CD14-positive monocyte (primary cell): ENCODE results near the gene SCARB1. TPM values are rescaled to one million over a fixed set of nuclear protein-coding genes. Genes with fewer than 3 reads are reported as not detected.

Experiments used
- DNase-seq, 3 donors: peaks; one replicate each; pipeline ENCODE4 v3.0.0-alpha.2; 2011 to 2022
- H2AFZ ChIP-seq: 2 replicates; pipeline ENCODE4 v1.6.0; 2012; ENCODE audit warnings: mild to moderate bottlenecking, low read depth, low read length, inconsistent platforms; ENCODE audit not compliant: insufficient read depth, poor library complexity, severe bottlenecking
- H3K27ac ChIP-seq, 2 donors: 1 replicate in 1 of 2; 2 replicates in 1 of 2; pipeline ENCODE4 v1.5.1; 2012 to 2013; ENCODE audit warnings: low read length in 2 of 2, control low read depth in 1 of 2, inconsistent platforms in 1 of 2, low read depth in 1 of 2, mild to moderate bottlenecking in 1 of 2
- H3K27me3 ChIP-seq, 2 donors: one replicate each; pipeline versions ENCODE4 v1.6.0 to v1.6.1; 2011 to 2013; ENCODE audit warnings: low read length in 2 of 2; ENCODE audit not compliant: control insufficient read depth in 2 of 2, insufficient read depth in 2 of 2
- H3K36me3 ChIP-seq, 2 donors: replicated peaks in 1 of 2; 1 replicate in 1 of 2; 2 replicates in 1 of 2; pipeline versions ENCODE4 v1.5.1 to v1.6.1; 2012 to 2013; ENCODE audit warnings: low read length in 2 of 2, control low read depth in 1 of 2, inconsistent platforms in 1 of 2, mild to moderate bottlenecking in 1 of 2; ENCODE audit not compliant: insufficient read depth in 2 of 2, control insufficient read depth in 1 of 2
- H3K4me1 ChIP-seq, 2 donors: 1 replicate in 1 of 2; 2 replicates in 1 of 2; pipeline versions ENCODE4 v1.5.1 to v1.6.1; 2012 to 2013; ENCODE audit warnings: low read length in 2 of 2, control low read depth in 1 of 2, inconsistent platforms in 1 of 2, mild to moderate bottlenecking in 1 of 2, moderate library complexity in 1 of 2; ENCODE audit not compliant: insufficient read depth in 2 of 2, control insufficient read depth in 1 of 2
- H3K4me2 ChIP-seq: replicated peaks from 2 replicates; pipeline ENCODE3; 2012; ENCODE audit warnings: low read length, moderate library complexity, mild to moderate bottlenecking; ENCODE audit not compliant: poor library complexity, severe bottlenecking; ENCODE audit errors: extremely low read depth
- H3K4me3 ChIP-seq, 3 experiments: fragments of 200-600 bp in 1 of 3; sonication (generic) in 1 of 3; replicated peaks in 1 of 3; 1 replicate in 2 of 3; 2 replicates in 1 of 3; pipeline ENCODE4 v1.5.1; 2011 to 2013; ENCODE audit warnings: low read length in 3 of 3, mild to moderate bottlenecking in 3 of 3, control low read depth in 2 of 3, low read depth in 2 of 3, inconsistent platforms in 1 of 3, moderate library complexity in 1 of 3
- H3K79me2 ChIP-seq: 2 replicates; pipeline ENCODE4 v1.6.0; 2012; ENCODE audit warnings: mild to moderate bottlenecking, control low read depth, inconsistent platforms, low read length, moderate library complexity; ENCODE audit not compliant: insufficient read depth
- H3K9ac ChIP-seq: 2 replicates; pipeline ENCODE4 v1.6.0; 2017; ENCODE audit warnings: low read length, mild to moderate bottlenecking; ENCODE audit not compliant: insufficient read depth, poor library complexity, severe bottlenecking
- H3K9me3 ChIP-seq, 2 donors: replicated peaks in 1 of 2; 1 replicate in 1 of 2; 2 replicates in 1 of 2; pipeline versions ENCODE4 v1.5.1 to v1.6.1; 2012 to 2013; ENCODE audit warnings: low read length in 2 of 2, control low read depth in 1 of 2; ENCODE audit not compliant: control insufficient read depth in 1 of 2, insufficient read depth in 1 of 2
- H4K20me1 ChIP-seq: 2 replicates; pipeline ENCODE4 v1.6.0; 2012; ENCODE audit warnings: mild to moderate bottlenecking, low read length, control low read depth, moderate library complexity; ENCODE audit not compliant: insufficient read depth
- H3K27ac Mint-ChIP-seq, 7 donors: one replicate each; pipeline ENCODE4 v1.8.0; 2020; ENCODE audit warnings: mild to moderate bottlenecking in 7 of 7, mixed read lengths in 7 of 7, moderate library complexity in 6 of 7, inconsistent platforms in 2 of 7
- H3K27me3 Mint-ChIP-seq, 3 donors: one replicate each; pipeline ENCODE4 v1.8.0; 2021 to 2022; ENCODE audit warnings: low read depth in 3 of 3, mild to moderate bottlenecking in 3 of 3, mixed read lengths in 3 of 3, moderate library complexity in 3 of 3, inconsistent platforms in 1 of 3
- H3K36me3 Mint-ChIP-seq, 2 donors: one replicate each; pipeline ENCODE4 v1.8.0; 2020; ENCODE audit warnings: mixed read lengths in 2 of 2, inconsistent platforms in 1 of 2, mild to moderate bottlenecking in 1 of 2
- H3K4me1 Mint-ChIP-seq: one replicate; pipeline ENCODE4 v1.8.0; 2020; ENCODE audit warnings: mild to moderate bottlenecking, mixed read lengths
- H3K4me3 Mint-ChIP-seq, 2 donors: one replicate each; pipeline ENCODE4 v1.8.0; 2020; ENCODE audit warnings: mild to moderate bottlenecking in 2 of 2, mixed read lengths in 2 of 2, moderate library complexity in 1 of 2
- H3K9me3 Mint-ChIP-seq, 7 donors: one replicate each; pipeline ENCODE4 v1.8.0; 2020 to 2022; ENCODE audit warnings: mixed read lengths in 7 of 7, mild to moderate bottlenecking in 6 of 7, moderate library complexity in 6 of 7, inconsistent platforms in 2 of 7
- CTCF ChIP-seq: fragments of 200-600 bp; IDR thresholded peaks from one replicate; pipeline ENCODE4 v1.8.0; 2022; ENCODE audit warnings: antibody characterized with exemption, mild to moderate bottlenecking
- WGBS: methylation state at CpG from one replicate; pipeline ENCODE4 v1.1.5; 2013; ENCODE audit warnings: missing lambda C conversion rate; ENCODE audit not compliant: insufficient coverage; 5-methylcytosine and 5-hydroxymethylcytosine counted together
- intact Hi-C, 2 donors: fragments of 100-400 bp; cut with micrococcal nuclease; formaldehyde crosslinking; loops; one replicate each; pipeline versions ENCODE4 v1.15.0 to v1.15.1; 2023
- polyA plus RNA-seq, 3 donors: library from polyadenylated mRNA; depleted of rRNA in 1 of 3; unstranded in 2 of 3; stranded (reverse) in 1 of 3; fragments of 300-500 nt in 2 of 3; fragments of >200 nt in 1 of 3; fragmentation: Illumina TruSeq in 2 of 3; gene quantifications; 1 replicate in 2 of 3; 2 replicates in 1 of 3; pipeline ENCODE4 v1.2.3, GENCODE V29; 2012 to 2021

Gene SCARB1
- polyA plus RNA-seq, 3 donors, result 13.1 to 34.3 (median 15.2) TPM

DNA sequence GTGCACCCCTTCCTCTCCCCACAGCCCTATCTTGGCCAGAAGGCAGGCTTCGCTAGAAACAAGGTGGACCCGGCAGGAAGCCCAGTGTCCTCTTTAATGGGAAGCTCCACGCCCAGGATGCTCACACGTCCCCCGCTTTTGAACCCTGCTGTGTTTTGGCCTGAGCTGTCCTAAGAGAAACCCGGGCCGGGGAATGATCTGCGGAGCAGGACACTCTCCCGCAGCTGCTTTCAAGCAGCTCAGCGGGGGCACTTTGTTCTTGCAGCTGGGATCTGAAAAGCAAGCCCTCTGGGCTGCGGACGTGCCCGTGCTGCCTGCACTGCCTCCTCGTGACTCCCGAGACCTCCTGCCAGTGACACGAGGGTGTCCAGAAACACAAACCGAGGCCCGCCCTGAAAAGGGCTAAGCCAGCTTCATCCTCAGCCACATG is 30.0 kb downstream of the SCARB1 start:
- no peaks in the 10 kb centered on the region for H3K27me3 ChIP-seq
- H3K4me3 ChIP-seq, result no peak overlapping the region
- no peak overlapping the region for H3K9ac ChIP-seq
- no peak for TF ChIP-seq CTCF
- H3K4me1 ChIP-seq, result peaks cover 0 to 2% of the 10 kb centered on the region in 2 donors
- no peak overlapping the region for H2AFZ ChIP-seq
- H3K4me2 ChIP-seq, result no peak overlapping the region
- intact Hi-C loops, result no loop called here
- no peaks in the 10 kb centered on the region for H3K79me2 ChIP-seq
- peaks cover 0 to 3% of the 10 kb centered on the region in 2 donors for H3K9me3 ChIP-seq
- H3K27ac ChIP-seq, result no peak overlapping the region
- no peak for DNase-seq
- peaks cover 0 to 4% (median 2%) of the 10 kb centered on the region in 7 donors for H3K9me3 Mint-ChIP-seq
- no peak overlapping the region for H3K27ac Mint-ChIP-seq
- no peaks in the 10 kb centered on the region for H3K36me3 ChIP-seq
- peaks cover 6% of the 10 kb centered on the region for H4K20me1 ChIP-seq
- WGBS, result 93% methylated on average over 17 of the region's 18 CpGs
- H3K27me3 Mint-ChIP-seq, result peaks cover 1 to 5% (median 2%) of the 10 kb centered on the region in 3 donors
- no peak overlapping the region for H3K4me3 Mint-ChIP-seq
- peaks cover 5% of the 10 kb centered on the region for H3K4me1 Mint-ChIP-seq
- peaks cover 2 to 13% of the 10 kb centered on the region in 2 donors for H3K36me3 Mint-ChIP-seq

DNA sequence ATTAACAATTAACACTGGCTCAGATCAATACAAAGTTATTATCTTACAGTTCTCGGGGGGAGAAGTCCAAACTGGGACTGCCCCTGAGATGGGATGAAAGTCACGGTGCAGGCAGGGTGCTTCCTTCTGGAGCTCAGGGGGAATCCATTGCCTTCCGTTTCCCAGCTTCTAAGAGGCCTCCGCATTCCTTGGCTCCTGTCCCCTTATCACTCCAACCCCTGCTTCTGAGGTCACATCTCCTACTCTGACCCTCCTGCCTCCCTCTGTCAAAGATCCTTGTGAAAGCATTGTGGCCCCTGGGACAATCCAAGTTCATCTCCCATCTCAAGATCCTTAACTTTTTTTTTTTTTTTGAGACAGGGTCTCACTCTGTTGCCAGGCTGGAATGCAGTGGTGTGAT is 30.8 kb downstream of the SCARB1 start:
- H3K4me2 ChIP-seq, result no peak overlapping the region
- peaks cover 0 to 4% (median 2%) of the 10 kb centered on the region in 7 donors for H3K9me3 Mint-ChIP-seq
- no peak for TF ChIP-seq CTCF
- H4K20me1 ChIP-seq, result peaks cover 6% of the 10 kb centered on the region
- peaks cover 2 to 13% of the 10 kb centered on the region in 2 donors for H3K36me3 Mint-ChIP-seq
- H3K4me3 ChIP-seq, result no peak overlapping the region
- H3K4me1 ChIP-seq, result no peaks in the 10 kb centered on the region
- no peak overlapping the region for H3K27ac ChIP-seq
- intact Hi-C loops, result no loop called here
- H3K27me3 Mint-ChIP-seq, result peaks cover 1 to 5% (median 2%) of the 10 kb centered on the region in 3 donors
- WGBS, result 86% methylated on average over 4 of the region's 4 CpGs
- H2AFZ ChIP-seq, result no peak overlapping the region
- no peak overlapping the region for H3K9ac ChIP-seq
- peak overlapping the region in 1 of 7 donors; percentile 50 for H3K27ac Mint-ChIP-seq
- no peaks in the 10 kb centered on the region for H3K36me3 ChIP-seq
- H3K27me3 ChIP-seq, result no peaks in the 10 kb centered on the region
- no peaks in the 10 kb centered on the region for H3K79me2 ChIP-seq
- peaks cover 0 to 3% of the 10 kb centered on the region in 2 donors for H3K9me3 ChIP-seq
- H3K4me1 Mint-ChIP-seq, result peaks cover 2% of the 10 kb centered on the region
- no peak for DNase-seq
- H3K4me3 Mint-ChIP-seq, result no peak overlapping the region
